Measurements from ENCODE around the gene AXL. TPM values are rescaled to one million over a fixed set of nuclear protein-coding genes. Genes with fewer than 3 reads are reported as not detected.

Gene AXL
- total RNA-seq, 4 donors from 2014 or later = 7.2 to 46.2 (median 24.2) TPM

GRCh38 chr19:41299755-41300089 lies 80.7 kb downstream of the AXL start:
- Histone ChIP-seq H3K4me3 (no peak overlapping the region), H3K27me3 (no peaks in the 10 kb centered on the region), H3K27ac (peak overlapping the region; percentile 86 to 93 (median 88)), H3K36me3 (peaks cover 0 to 84% (median 0%) of the 10 kb centered on the region in 3 donors), H3K4me1 (peaks cover 0 to 50% (median 37%) of the 10 kb centered on the region in 4 donors), H3K9me3 (no peaks in the 10 kb centered on the region)
- TF ChIP-seq CTCF (IDR thresholded peaks at IDR 0.05) = no peak
- no peak for TF ChIP-seq POLR2A (IDR thresholded peaks at IDR 0.05)
- DNase-seq = peak; percentile 45 to 77 (median 52)

DNA sequence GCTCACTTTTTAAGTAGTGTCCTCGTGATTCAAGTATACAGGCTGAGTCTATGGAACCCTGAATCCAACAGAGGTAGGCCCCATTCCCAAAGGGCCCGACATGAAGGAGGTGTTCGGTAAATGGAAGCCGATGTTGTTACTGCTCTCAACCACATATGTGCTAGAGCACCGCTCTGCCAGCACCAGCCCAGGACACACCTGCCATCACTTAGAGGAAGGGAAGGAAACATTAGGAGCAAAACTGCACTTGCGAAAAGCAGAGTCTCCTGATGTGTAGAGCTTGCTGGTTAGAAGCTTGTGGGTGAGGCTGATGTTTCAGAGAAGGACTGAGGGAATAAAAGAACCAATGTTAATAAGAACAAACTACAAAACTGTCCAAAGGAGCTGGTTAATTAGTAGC lies 81.5 kb downstream of the AXL start:
- Histone ChIP-seq H3K4me1 (peaks cover 0 to 50% (median 37%) of the 10 kb centered on the region in 4 donors), H3K27ac (peak overlapping the region in 3 of 4 donors; percentile 86 to 93 (median 88)), H3K27me3 (no peaks in the 10 kb centered on the region), H3K9me3 (no peaks in the 10 kb centered on the region), H3K36me3 (peaks cover 0 to 84% (median 0%) of the 10 kb centered on the region in 3 donors), H3K4me3 (no peak overlapping the region)
- peak in 1 of 3 donors; percentile 13 for DNase-seq
- TF ChIP-seq POLR2A (IDR thresholded peaks at IDR 0.05) (no peak), CTCF (IDR thresholded peaks at IDR 0.05) (no peak)

GRCh38 chr19:41302624-41303351 lies 83.8 kb downstream of the AXL start:
- Histone ChIP-seq H3K9me3 (no peaks in the 10 kb centered on the region), H3K4me3 (peak overlapping the region in 3 of 4 donors; percentile 11 to 26 (median 24)), H3K27me3 (no peaks in the 10 kb centered on the region), H3K4me1 (peaks cover 0 to 34% (median 30%) of the 10 kb centered on the region in 4 donors), H3K36me3 (peaks cover 0 to 75% (median 0%) of the 10 kb centered on the region in 3 donors), H3K27ac (peak overlapping the region; percentile 55 to 93 (median 71))
- DNase-seq = peak; percentile 62 to 91 (median 89)
- TF ChIP-seq POLR2A (IDR thresholded peaks at IDR 0.05) (no peak), CTCF (IDR thresholded peaks at IDR 0.05) (no peak)

- H3K4me3 ChIP-seq = no peak overlapping the region
- TF ChIP-seq CTCF (IDR thresholded peaks at IDR 0.05) = no peak
- no peak for TF ChIP-seq POLR2A (IDR thresholded peaks at IDR 0.05)
- no peaks in the 10 kb centered on the region for H3K27me3 ChIP-seq
- peak overlapping the region in 3 of 4 donors; percentile 60 to 93 (median 82) for H3K27ac ChIP-seq
- H3K4me1 ChIP-seq = peaks cover 0 to 30% (median 29%) of the 10 kb centered on the region in 4 donors
- peak in 1 of 3 donors; percentile 27 for DNase-seq
- H3K9me3 ChIP-seq = no peaks in the 10 kb centered on the region
- peaks cover 0 to 70% (median 0%) of the 10 kb centered on the region in 3 donors for H3K36me3 ChIP-seq
Observed at GRCh38 chr19:41303954-41304353, 84.9 kb downstream of the AXL start.

DNA sequence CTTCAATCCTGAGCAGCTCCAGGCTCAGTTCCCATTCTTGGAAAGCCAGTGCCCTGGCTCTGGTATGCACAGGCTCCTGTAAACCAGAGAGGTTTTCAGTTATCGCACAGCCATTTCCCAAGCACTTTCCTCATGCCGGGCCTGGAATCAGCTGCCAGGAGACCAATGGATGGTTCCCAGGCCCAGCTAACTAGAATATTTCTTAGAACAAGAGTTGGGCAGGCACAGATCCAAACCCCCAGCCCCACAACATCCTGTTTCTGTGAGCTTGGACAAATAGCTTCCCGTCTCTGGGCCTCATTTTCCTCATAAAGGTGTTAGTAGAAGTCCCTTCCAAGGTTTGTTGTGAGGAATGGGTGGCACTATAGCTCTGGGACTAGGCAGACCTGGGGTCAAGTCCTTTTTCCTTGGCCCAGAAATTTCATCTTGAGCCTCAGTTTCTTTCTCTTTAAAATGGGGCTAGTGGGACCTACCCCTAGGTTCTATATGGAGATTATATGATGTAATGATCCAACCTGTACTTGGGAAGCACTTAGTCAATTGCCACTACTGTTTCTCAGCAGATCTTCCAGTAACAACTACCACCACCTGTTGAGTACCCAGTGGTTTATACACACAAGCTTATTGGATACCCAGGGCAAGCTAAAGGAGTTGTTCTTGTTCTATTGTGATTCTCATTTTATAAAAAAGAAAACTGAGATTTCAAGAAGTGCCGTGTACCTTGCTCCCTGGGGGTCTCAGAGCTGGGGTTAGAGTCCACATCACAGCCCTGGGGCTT lies 85.9 kb downstream of the AXL start:
- Histone ChIP-seq H3K36me3 (peaks cover 0 to 67% (median 0%) of the 10 kb centered on the region in 3 donors), H3K4me1 (peaks cover 0 to 26% (median 23%) of the 10 kb centered on the region in 4 donors), H3K4me3 (no peak overlapping the region), H3K27ac (peak overlapping the region in 3 of 4 donors; percentile 60 to 93 (median 82)), H3K27me3 (no peaks in the 10 kb centered on the region), H3K9me3 (no peaks in the 10 kb centered on the region)
- peak in 1 of 3 donors; percentile 37 for DNase-seq
- TF ChIP-seq CTCF (IDR thresholded peaks at IDR 0.05) = no peak
- no peak for TF ChIP-seq POLR2A (IDR thresholded peaks at IDR 0.05)

Measured in Peyer's patch (tissue), 4 donors.